ENCODE data around the gene PMS1.
"Not testable (repeated sequence)": the region's sequence is repeated elsewhere in the genome, so short reads cannot be mapped to it uniquely, and the experiment has no call there.

Gene PMS1

GRCh38 chr2:189818249-189819038 is 34.2 kb downstream of the PMS1 start:
- no peak for DNase-seq (ENCODE audit: low spot score)

DNA sequence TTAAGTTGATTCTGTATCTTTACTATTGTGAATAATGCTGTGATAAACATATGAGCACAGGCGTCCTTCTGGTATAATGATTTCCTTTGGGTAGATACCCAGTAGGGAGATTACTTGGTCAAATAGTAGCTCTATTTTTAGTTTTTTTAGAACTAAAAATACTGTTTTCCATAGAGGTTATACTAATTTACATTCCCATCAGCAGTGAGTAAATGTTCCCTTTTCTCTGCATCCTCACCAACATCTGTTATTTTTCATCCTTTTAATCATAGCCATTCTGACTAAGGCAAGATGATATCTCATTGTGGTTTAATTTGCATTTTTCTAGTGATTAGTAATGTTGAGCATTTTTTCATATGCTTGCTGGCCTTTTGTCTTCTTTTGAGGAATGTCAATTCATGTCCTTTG is 35.1 kb downstream of the PMS1 start:
- no peak for DNase-seq (ENCODE audit: low spot score)

DNA sequence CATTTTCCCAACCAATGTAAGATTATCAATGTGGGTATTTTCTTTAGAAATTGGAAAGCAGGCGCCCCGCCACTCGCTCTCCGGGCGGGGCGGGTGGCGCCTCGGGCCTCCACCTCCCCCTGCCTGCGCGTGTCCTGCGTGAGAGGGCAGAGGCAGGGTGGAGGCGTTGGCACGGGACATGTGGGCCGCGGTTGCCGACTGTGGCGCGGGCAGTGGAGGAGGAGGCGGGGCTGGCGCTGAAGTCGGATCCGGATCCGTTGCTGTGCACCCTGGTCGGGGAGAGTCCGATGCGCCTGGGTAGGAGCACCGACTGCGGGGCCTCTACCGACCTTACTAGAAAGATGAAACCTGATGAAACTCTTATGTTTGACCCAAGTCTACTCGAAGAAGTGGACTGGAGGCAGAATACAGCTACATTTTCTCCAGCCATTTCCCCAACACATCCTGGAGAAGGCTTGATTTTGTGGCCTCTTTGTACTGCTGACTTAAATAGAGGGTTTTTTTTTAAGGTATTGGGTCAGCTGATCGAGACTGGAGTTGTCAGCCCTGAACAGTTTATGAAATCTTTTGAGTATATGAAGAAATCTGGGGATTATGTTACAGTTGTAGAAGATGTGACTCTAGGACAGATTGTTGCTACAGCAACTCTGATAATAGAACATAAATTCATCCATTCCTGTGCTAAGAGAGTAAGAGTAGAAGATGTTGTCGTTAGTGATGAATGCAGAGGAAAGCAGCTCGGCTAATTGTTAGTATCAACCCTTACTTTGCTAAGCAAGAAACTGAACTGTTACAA is 37.9 kb downstream of the PMS1 start:
- DNase-seq (ENCODE audit: low spot score), result no peak

DNA sequence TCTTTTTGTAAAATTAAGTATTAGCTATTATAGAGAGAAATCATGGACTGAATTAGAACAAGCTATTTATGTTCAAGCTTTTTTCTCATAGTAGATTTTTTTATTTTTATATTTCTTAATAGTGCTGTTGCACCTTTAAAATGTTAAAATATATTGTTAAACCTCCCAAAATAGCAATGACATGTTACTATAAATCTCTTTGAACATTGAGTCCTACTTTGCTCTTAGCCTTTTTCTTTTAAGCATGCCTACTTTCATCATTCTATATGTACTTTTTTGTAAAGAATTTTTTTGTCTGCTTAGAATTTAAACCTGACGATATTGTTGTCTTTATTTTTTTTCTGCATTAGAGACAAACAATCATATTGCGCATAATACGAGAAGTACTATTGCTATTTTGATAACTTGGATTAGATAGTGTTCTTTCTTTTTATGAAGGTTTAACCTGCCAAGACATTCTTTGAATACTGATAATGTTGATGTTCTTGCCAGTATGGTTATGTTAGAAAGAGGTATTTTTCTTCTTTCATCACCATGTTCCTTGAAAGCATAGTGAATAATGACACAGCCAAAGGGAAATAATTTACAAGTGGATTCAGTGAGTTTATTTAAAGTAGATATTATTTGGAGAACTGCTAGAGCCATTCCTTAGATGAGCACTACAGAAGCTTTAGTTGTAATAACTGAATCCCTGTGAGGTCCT is 40.6 kb downstream of the PMS1 start:
- no peak for DNase-seq (ENCODE audit: low spot score)

DNA sequence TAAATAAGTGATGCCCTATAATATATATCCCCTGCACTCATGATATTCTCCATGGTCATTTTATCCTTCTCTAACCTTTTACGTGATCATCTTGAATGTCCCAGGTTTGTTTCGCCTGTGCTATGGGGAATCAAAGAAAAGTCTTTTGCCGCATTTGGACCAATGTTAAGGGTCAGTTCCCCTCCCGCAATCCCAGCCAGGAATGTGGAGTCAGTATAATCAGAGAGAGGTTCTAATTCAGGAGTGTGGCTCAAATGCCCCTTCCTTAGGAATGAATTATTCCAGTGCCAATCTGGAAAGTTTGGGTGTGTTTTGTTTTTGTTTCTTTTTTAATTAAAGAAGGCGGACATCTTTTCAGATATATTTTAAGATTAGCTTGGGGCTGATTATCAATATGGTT is 41.8 kb downstream of the PMS1 start:
- no peak for DNase-seq (ENCODE audit: low spot score)

- DNase-seq (ENCODE audit: low spot score), result no peak
Measured at GRCh38 chr2:189829102-189829833, 45.0 kb downstream of the PMS1 start.

DNA sequence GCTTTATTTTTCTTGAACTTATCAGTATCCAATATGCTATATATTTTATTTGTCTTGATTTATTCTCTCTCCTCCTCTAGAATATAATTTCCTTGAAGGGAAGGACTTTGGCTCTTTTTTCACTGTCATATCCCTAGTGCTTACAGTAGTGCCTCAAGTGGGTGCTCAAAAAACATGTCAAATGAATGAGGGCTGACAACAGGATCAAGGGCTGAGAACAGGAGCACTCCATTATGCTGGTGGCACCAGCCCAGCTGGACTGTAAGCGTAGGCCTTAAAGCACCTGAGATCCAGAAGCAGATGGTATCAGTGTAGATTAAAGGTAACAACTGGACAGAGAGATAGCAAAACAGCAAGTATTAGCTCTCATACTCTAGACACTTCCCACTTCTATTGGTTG is 46.3 kb downstream of the PMS1 start:
- no peak for DNase-seq (ENCODE audit: low spot score)

GRCh38 chr2:189834059-189834458 is 49.8 kb downstream of the PMS1 start:
- DNase-seq (ENCODE audit: low spot score), result no peak

- not testable (repeated sequence) for DNase-seq (ENCODE audit: low spot score)
Measured at GRCh38 chr2:189834642-189835041, 50.4 kb downstream of the PMS1 start.

- no peak for DNase-seq (ENCODE audit: low spot score)
Measured at GRCh38 chr2:189835855-189836558, 51.8 kb downstream of the PMS1 start.

- no peak for DNase-seq (ENCODE audit: low spot score)
Measured at GRCh38 chr2:189836644-189837043, 52.4 kb downstream of the PMS1 start.

GRCh38 chr2:189837326-189837725 is 53.1 kb downstream of the PMS1 start:
- DNase-seq (ENCODE audit: low spot score), result no peak

- no peak for DNase-seq (ENCODE audit: low spot score)
Measured at GRCh38 chr2:189841019-189841418, 56.8 kb downstream of the PMS1 start.

DNA sequence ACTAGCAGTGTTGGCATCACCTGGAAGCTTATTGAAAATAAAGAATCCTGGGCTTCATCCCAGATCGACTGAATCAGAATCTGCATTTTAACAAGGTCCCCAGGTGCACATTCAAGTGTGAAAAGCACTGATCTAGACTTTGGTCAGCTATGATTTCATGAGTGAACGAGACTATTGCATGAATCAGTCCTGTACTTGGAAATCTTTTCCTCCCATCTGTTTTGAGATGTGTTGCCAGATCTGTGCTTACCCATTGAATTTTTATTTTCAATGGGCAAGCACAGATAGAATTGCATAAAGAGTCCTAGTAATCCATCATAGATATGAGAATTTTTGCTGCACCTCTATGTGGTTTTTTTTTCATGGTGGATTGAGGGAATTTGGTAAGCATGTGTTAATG is 64.0 kb downstream of the PMS1 start:
- no peak for DNase-seq (ENCODE audit: low spot score)

DNA sequence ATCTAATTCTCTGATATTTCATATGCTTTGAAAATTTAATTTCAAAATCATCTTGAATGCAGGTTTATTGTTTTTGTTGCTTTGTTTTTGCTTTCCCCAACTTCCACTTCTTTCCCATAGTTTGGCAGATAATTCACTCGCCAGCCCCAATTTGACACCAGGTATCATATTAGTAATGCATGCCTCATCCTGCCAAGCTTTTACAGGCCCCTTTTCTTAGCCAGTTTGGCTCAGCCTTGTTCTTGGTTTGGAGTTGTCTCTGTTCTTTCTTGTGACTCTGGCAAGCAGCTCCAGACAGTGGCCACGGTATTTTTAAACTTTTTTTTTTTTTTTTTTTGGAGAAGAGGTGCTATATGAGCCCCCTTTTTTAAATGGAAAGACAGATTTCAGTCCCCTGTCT is 65.3 kb downstream of the PMS1 start:
- DNase-seq (ENCODE audit: low spot score), result no peak

DNA sequence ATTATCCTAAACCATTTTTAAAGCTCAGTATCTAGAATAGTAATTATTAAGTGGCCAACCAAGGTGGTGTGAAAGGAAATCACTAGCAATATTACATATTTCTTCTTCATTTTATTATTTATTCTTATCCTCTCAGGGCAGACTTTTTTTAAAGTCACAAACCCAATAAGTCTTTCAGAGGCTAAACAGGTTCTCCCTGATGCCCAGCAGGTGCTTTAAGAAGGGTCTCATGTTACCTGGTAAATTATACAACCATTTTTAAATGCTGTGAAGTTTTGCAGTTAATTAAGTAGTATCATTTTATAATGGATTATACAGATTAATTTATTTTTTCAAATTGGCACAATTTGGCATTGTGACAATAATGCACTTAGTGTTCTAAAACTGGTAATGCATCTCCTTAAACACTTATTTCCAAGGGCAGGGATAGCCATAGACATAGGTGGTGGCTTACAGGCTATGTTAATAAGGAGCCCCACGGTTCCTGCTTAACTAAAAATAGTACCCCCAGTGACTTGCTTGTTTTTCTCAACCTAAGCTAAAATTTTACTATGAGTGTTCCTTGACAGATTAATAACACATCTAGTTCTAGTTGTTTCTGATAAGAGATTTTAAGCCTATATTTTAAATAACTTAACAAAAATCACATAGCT is 67.0 kb downstream of the PMS1 start:
- DNase-seq (ENCODE audit: low spot score), result no peak

- DNase-seq (ENCODE audit: low spot score), result no peak
Measured at GRCh38 chr2:189854187-189854586, 69.9 kb downstream of the PMS1 start.

DNA sequence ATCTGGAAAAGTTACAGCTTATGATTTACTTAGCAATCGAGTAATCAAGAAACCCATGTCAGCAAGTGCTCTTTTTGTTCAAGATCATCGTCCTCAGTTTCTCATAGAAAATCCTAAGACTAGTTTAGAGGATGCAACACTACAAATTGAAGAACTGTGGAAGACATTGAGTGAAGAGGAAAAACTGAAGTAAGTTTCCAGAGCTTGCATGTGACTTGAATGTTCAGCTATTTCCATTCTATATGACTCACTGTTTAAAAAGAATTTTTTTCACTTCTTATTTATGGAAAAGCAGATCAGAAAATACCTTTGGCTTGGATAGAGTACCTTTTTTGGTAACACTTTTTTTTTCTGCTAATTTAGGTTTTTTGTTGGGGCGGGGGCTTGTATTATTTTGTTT is 70.7 kb downstream of the PMS1 start:
- no peak for DNase-seq (ENCODE audit: low spot score)

- no peak for DNase-seq (ENCODE audit: low spot score)
Measured at GRCh38 chr2:189858291-189858690, 74.0 kb downstream of the PMS1 start.

DNA sequence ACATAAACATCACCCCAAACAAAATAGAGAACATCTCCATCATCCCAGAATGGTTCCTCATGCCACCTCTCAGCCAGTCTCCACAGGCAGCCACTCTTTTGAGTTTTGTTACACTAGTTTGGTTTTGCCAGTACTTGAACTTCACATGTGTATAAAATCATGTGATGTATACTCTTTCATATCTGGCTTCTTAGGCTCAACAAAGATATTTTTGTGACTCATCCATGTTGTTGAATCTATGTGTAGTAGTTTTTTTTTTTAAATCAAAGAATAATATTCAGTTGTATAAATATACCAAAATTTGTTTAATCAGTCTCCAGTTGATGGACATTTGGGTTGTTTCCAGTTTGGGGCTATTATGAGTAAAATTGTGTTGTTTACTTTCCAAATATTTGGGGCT is 75.9 kb downstream of the PMS1 start:
- no peak for DNase-seq (ENCODE audit: low spot score)

DNA sequence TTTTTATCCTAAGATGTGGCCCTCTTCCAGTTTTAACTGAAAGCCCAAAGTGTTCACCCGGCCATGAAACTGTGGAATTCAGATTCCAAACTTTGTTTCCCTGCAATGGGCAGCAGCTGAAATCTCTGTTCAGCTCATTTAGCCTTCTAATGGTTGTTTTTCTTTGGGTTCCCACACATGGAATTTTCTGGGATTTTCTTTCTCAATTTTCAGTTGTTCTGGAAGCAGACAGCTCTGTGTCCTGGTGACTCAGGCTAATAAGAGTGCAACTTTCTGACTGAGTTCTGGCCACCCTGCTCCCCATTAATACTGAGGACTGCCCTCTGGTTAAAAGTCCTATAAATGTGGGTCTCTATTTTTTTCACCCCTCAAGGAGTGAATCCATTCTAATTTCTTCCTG is 78.5 kb downstream of the PMS1 start:
- DNase-seq (ENCODE audit: low spot score), result no peak

Measured in CD4-positive, alpha-beta T cell treated with Interleukin-15 for 4 hours (primary cell).